HCT116 (cell line): ENCODE data around the gene CCDC138. TPM values are rescaled to one million over a fixed set of nuclear protein-coding genes. Genes with fewer than 3 reads are reported as not detected.

Source experiments
- ATAC-seq: fragments of 200-7000 bp; cut with Tn5 transposase; 2 replicates; pipeline ENCODE4 v1.9.1; 2020; ENCODE audit warnings: mild to moderate bottlenecking, moderate library complexity
- BruUV-seq: library from RNA; stranded (reverse); fragments of 400-500 nt; replicated peaks from 2 replicates; lab custom pipeline; 2021; lab: Mats Ljungman, UMichigan
- CTCF ChIA-PET: fragments of 300-600 bp; sonication (Branson Sonifier 250); formaldehyde crosslinking; loops from one replicate; lab custom pipeline; 2021; ENCODE audit warnings: antibody characterized with exemption; lab: Charles Lee
- POLR2A ChIA-PET: fragments of 300-600, 350-600 bp; sonication (Branson Sonifier 250); formaldehyde crosslinking; loops from one replicate; lab custom pipeline; 2021; ENCODE audit warnings: antibody characterized with exemption; lab: Charles Lee
- RAD21 ChIA-PET, 2 experiments: fragments of 300-600 bp; sonication (Branson Sonifier 250); formaldehyde crosslinking; loops; one replicate each; lab custom pipeline; 2023; ENCODE audit warnings: low total read pairs in 2 of 2; ENCODE audit not compliant: uncharacterized antibody in 2 of 2, unreplicated experiment in 2 of 2, low non-redundant PET in 1 of 2; lab: Charles Lee
- DNase-seq: peaks from one replicate; pipeline ENCODE4 v3.0.0-alpha.2; 2010; ENCODE audit warnings: low read depth, low spot score
- H2AFZ ChIP-seq: fragments of 200-600 bp; shearing (Covaris generic), sonication (generic); 2 replicates; pipeline ENCODE4 v1.6.1; 2017; ENCODE audit warnings: low read depth, mixed run types, mixed read lengths, antibody characterized with exemption, low read length; ENCODE audit not compliant: poor library complexity, severe bottlenecking
- H3K27ac ChIP-seq: 2 replicates; pipeline ENCODE4 v1.5.1; 2012; ENCODE audit warnings: low read depth, low read length
- H3K27me3 ChIP-seq: fragments of 200-600 bp; sonication (generic); 2 replicates; pipeline ENCODE4 v1.6.1; 2016; ENCODE audit warnings: mixed run types, low read length, mixed read lengths; ENCODE audit not compliant: insufficient read depth
- H3K36me3 ChIP-seq, 2 experiments: fragments of 200-500 bp in 1 of 2; fragments of 200-600 bp in 1 of 2; sonication (Bioruptor generic) in 1 of 2; sonication (generic) in 1 of 2; 2 replicates each; pipeline versions ENCODE4 v1.5.1 to v1.6.1; 2014 to 2016; ENCODE audit warnings: low read length in 2 of 2, inconsistent platforms in 1 of 2, mixed read lengths in 1 of 2, mixed run types in 1 of 2; ENCODE audit not compliant: insufficient read depth in 2 of 2, control insufficient read depth in 1 of 2
- H3K4me1 ChIP-seq, 2 experiments: fragments of 200-600 bp in 1 of 2; sonication (generic) in 1 of 2; 2 replicates each; pipeline versions ENCODE4 v1.5.1 to v1.6.1; 2012 to 2017; ENCODE audit warnings: low read length in 2 of 2, inconsistent platforms in 1 of 2, mild to moderate bottlenecking in 1 of 2, mixed read lengths in 1 of 2, mixed run types in 1 of 2, moderate library complexity in 1 of 2; ENCODE audit not compliant: insufficient read depth in 2 of 2, control insufficient read depth in 1 of 2
- H3K4me2 ChIP-seq: fragments of 200-600 bp; sonication (generic); 2 replicates; pipeline ENCODE4 v1.6.1; 2017; ENCODE audit warnings: mixed run types, low read length, mixed read lengths
- H3K4me3 ChIP-seq, 2 experiments: fragments of 200-600 bp in 1 of 2; sonication (generic) in 1 of 2; replicated peaks in 1 of 2; 2 replicates each; pipeline ENCODE4 v1.5.1; 2011 to 2016; ENCODE audit warnings: low read length in 2 of 2, control low read depth in 1 of 2, low read depth in 1 of 2, mild to moderate bottlenecking in 1 of 2, mixed read lengths in 1 of 2, mixed run types in 1 of 2
- H3K79me2 ChIP-seq: fragments of 200-600 bp; sonication (generic); 2 replicates; pipeline ENCODE4 v1.6.1; 2017; ENCODE audit warnings: mild to moderate bottlenecking, mixed run types, low read length, moderate library complexity, mixed read lengths; ENCODE audit not compliant: insufficient read depth
- H3K9ac ChIP-seq: fragments of 200-600 bp; sonication (generic); 2 replicates; pipeline ENCODE4 v1.6.1; 2016; ENCODE audit warnings: low read length, mixed read lengths
- H3K9me2 ChIP-seq: fragments of 200-600 bp; sonication (generic), shearing (Covaris generic); 2 replicates; pipeline ENCODE4 v1.6.1; 2017; ENCODE audit warnings: mixed run types, mild to moderate bottlenecking, moderate library complexity; ENCODE audit not compliant: insufficient read depth
- H3K9me3 ChIP-seq, 2 experiments: fragments of 200-500 bp in 1 of 2; fragments of 200-600 bp in 1 of 2; sonication (Bioruptor generic) in 1 of 2; sonication (generic) in 1 of 2; 2 replicates each; pipeline ENCODE4 v1.6.1; 2014 to 2017; ENCODE audit warnings: low read length in 2 of 2, mixed read lengths in 2 of 2, inconsistent platforms in 1 of 2, low read depth in 1 of 2, mild to moderate bottlenecking in 1 of 2, mixed run types in 1 of 2, moderate library complexity in 1 of 2; ENCODE audit not compliant: control insufficient read depth in 1 of 2, insufficient read depth in 1 of 2
- H4K20me1 ChIP-seq: fragments of 200-600 bp; sonication (generic), shearing (Covaris generic); 2 replicates; pipeline ENCODE4 v1.6.1; 2017; ENCODE audit warnings: mixed run types, mild to moderate bottlenecking, moderate library complexity; ENCODE audit not compliant: insufficient read depth
- EGR1 ChIP-seq: IDR thresholded peaks from 2 replicates; pipeline ENCODE4 v1.6.1; 2012; ENCODE audit warnings: low read depth
- EZH2phosphoT487 ChIP-seq: fragments of 200-600 bp; IDR thresholded peaks from 2 replicates; pipeline ENCODE4 v1.6.1; 2018; ENCODE audit warnings: antibody characterized with exemption, borderline replicate concordance
- REST ChIP-seq: IDR thresholded peaks from 2 replicates; pipeline ENCODE4 v1.6.1; 2012; ENCODE audit warnings: low read depth
- SP1 ChIP-seq: IDR thresholded peaks from 2 replicates; pipeline ENCODE4 v1.6.1; 2012; ENCODE audit warnings: low read depth
- SRF ChIP-seq: IDR thresholded peaks from 2 replicates; pipeline ENCODE4 v1.6.1; 2012; ENCODE audit warnings: low read depth
- ZFX ChIP-seq: fragments of 450-650 bp; IDR thresholded peaks from 2 replicates; pipeline ENCODE4 v1.6.1; 2017
- ZNF274 ChIP-seq: fragments of 200-500 bp; sonication (Bioruptor generic); IDR thresholded peaks from 2 replicates; pipeline ENCODE4 v1.6.1; 2014; ENCODE audit warnings: mild to moderate bottlenecking, low read depth, low read length, inconsistent platforms
- intact Hi-C: fragments of 100-400 bp; cut with micrococcal nuclease; formaldehyde crosslinking; loops from 2 replicates; pipeline ENCODE4 v1.10.0; 2022
- total RNA-seq: library from RNA; stranded (reverse); gene quantifications from one replicate; pipeline ENCODE4 v1.2.1, GENCODE V29; 2021; ENCODE audit not compliant: unreplicated experiment
- TF ChIP-seq, protein P1 (sequence below), 3 experiments: fragments of 200-600 bp in 1 of 3; sonication (generic) in 1 of 3; IDR thresholded peaks in 2 of 3; conservative IDR thresholded peaks in 1 of 3; 2 replicates each; pipeline ENCODE4 v1.5.1; 2012 to 2017; ENCODE audit warnings: low read depth in 2 of 3, low read length in 2 of 3, antibody characterized with exemption in 1 of 3, borderline replicate concordance in 1 of 3, control low read depth in 1 of 3, mild to moderate bottlenecking in 1 of 3, mixed read lengths in 1 of 3, mixed run types in 1 of 3, moderate library complexity in 1 of 3; ENCODE audit not compliant: insufficient read depth in 1 of 3

Gene CCDC138
- total RNA-seq, 1 experiment from 2014 or later = 13.4 TPM

DNA sequence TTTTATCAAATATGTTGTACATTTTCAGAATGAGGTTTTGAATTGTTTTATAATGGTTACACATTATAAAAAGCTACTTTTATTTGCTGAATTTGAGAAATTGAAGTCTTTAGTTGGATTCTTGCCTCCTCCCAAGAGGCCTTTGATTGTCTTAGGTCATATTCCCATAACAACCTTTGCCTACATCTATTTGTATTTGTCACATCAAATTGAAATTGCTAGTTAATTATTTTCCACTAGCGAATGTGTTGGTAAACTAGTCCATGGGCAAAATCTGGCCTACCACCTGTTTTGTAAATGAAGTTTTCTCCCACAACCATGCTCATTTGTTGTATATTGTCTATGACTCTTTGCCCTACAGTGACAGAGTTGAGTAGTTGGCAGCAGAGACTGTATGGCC is 60.4 kb downstream of the CCDC138 start:
- Histone ChIP-seq H3K4me2 (no peak overlapping the region), H3K4me3 (no peak overlapping the region), H3K36me3 (peaks cover 3 to 4% of the 10 kb centered on the region in 2 experiments; a peak in 1 of 4 replicates), H3K27me3 (no peaks in the 10 kb centered on the region), H3K4me1 (0 out of 4 replicates have a peak, but pooled peaks cover 0 to 3% of the 10 kb centered on the region in 2 experiments), H3K9ac (no peak overlapping the region), H2AFZ (no peak overlapping the region), H3K27ac (no peak overlapping the region), H3K9me2 (no peaks in the 10 kb centered on the region), H4K20me1 (no peaks in the 10 kb centered on the region), H3K79me2 (no peaks in the 10 kb centered on the region), H3K9me3 (no peaks in the 10 kb centered on the region)
- ATAC-seq (no peak), DNase-seq (no peak)
- ChIA-PET CTCF (no interaction called here), POLR2A (no interaction called here), RAD21 (no interaction called here)
- TF ChIP-seq EZH2phosphoT487 (no peak), EGR1 (no peak), SP1 (no peak), REST (no peak), ZNF274 (no peak), ZFX (no peak), SRF (no peak)
- TF ChIP-seq, protein P1, sequence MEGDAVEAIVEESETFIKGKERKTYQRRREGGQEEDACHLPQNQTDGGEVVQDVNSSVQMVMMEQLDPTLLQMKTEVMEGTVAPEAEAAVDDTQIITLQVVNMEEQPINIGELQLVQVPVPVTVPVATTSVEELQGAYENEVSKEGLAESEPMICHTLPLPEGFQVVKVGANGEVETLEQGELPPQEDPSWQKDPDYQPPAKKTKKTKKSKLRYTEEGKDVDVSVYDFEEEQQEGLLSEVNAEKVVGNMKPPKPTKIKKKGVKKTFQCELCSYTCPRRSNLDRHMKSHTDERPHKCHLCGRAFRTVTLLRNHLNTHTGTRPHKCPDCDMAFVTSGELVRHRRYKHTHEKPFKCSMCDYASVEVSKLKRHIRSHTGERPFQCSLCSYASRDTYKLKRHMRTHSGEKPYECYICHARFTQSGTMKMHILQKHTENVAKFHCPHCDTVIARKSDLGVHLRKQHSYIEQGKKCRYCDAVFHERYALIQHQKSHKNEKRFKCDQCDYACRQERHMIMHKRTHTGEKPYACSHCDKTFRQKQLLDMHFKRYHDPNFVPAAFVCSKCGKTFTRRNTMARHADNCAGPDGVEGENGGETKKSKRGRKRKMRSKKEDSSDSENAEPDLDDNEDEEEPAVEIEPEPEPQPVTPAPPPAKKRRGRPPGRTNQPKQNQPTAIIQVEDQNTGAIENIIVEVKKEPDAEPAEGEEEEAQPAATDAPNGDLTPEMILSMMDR (IDR thresholded peaks at IDR 0.05 in 2 of 3, conservative IDR thresholded peaks at IDR 0.05 in 1 of 3; ENCODE audit: borderline replicate concordance in 1 of 3, insufficient read depth in 1 of 3, low read depth in 2 of 3, low read length in 2 of 3) = no peak
- intact Hi-C loops = no loop called here
- no TSS peak for BruUV-seq
